OCI-LY1 (cell line): Measurements from ENCODE around the gene COMP.

Experiments used
- CTCF ChIP-seq: fragments of 200-600 bp; sonication (generic), shearing (Covaris generic); IDR thresholded peaks from 2 replicates; pipeline ENCODE4 v1.5.1; 2017; ENCODE audit warnings: mild to moderate bottlenecking, antibody characterized with exemption, low read length, moderate library complexity, mixed read lengths
- EZH2 ChIP-seq: fragments of 200-600 bp; sonication (generic), shearing (Covaris generic); IDR thresholded peaks from 2 replicates; pipeline ENCODE4 v1.8.0; 2017; ENCODE audit warnings: borderline replicate concordance, mixed run types, mild to moderate bottlenecking, antibody characterized with exemption, low read length, moderate library complexity, mixed read lengths

- no peak for TF ChIP-seq CTCF
- TF ChIP-seq EZH2: no peak
These were observed 1.7 kb downstream of the COMP start for GRCh38 chr19:18789422-18789869.
